Measurements from ENCODE around the gene CARS1. TPM values are rescaled to one million over a fixed set of nuclear protein-coding genes. Genes with fewer than 3 reads are reported as not detected.

The CARS1 gene
- total and polyA plus RNA-seq, 2 donors (not counting 1 experiment from before 2014, with no cell fraction given): 31.3 to 49.5 TPM

- CTCF ChIA-PET: no interaction called here
- peaks cover 12 to 22% of the 10 kb centered on the region in 2 donors for H3K4me1 ChIP-seq (ENCODE audit: control insufficient read depth in 2 of 2, insufficient read depth in 2 of 2, low read length in 2 of 2)
These were observed 37.2 kb downstream of the CARS1 start for GRCh38 chr11:3020011-3020410.

GRCh38 chr11:3018596-3018995 lies 38.6 kb downstream of the CARS1 start:
- no peak for TF ChIP-seq EZH2 (IDR thresholded peaks at IDR 0.05; ENCODE audit: borderline replicate concordance, insufficient read depth, low read depth, low read length, poor library complexity, severe bottlenecking)
- TF ChIP-seq CTCF (IDR thresholded peaks at IDR 0.05): no peak
- ChIA-PET CTCF (no interaction called here), POLR2A (no interaction called here)
- H3K4me2 ChIP-seq (replicated peaks; ENCODE audit: low read depth, low read length, poor library complexity, severe bottlenecking): no peak overlapping the region
- H3K36me3 ChIP-seq (replicated peaks in 1 of 2; ENCODE audit: control extremely low read depth in 1 of 2, control insufficient read depth in 1 of 2, extremely low read depth in 1 of 2, insufficient read depth in 2 of 2, low read length in 1 of 2): peaks cover 3 to 55% of the 10 kb centered on the region in 2 experiments
- H3K79me2 ChIP-seq (ENCODE audit: control insufficient read depth, insufficient read depth, low read length): no peaks in the 10 kb centered on the region
- H3K9ac ChIP-seq (ENCODE audit: low read length): no peak overlapping the region
- H3K27me3 Mint-ChIP-seq: no peaks in the 10 kb centered on the region
- intact Hi-C loops (cut with micrococcal nuclease): no loop called here
- H3K4me3 ChIP-seq (ENCODE audit: control extremely low read depth in 1 of 5, extremely low read depth in 1 of 5, insufficient read depth in 1 of 5, low read depth in 2 of 5, low read length in 4 of 5): no peak overlapping the region
- H4K20me1 ChIP-seq (ENCODE audit: control insufficient read depth, insufficient read depth, low read length, poor library complexity, severe bottlenecking): no peaks in the 10 kb centered on the region
- no peaks in the 10 kb centered on the region for H3K27me3 ChIP-seq (replicated peaks in 1 of 4; ENCODE audit: control extremely low read depth in 1 of 4, control insufficient read depth in 3 of 4, insufficient read depth in 4 of 4, low read length in 3 of 4)
- H3K27ac Mint-ChIP-seq: no peak overlapping the region
- H3K9me3 Mint-ChIP-seq (ENCODE audit: insufficient read depth): no peaks in the 10 kb centered on the region
- ATAC-seq (ENCODE audit: low read depth) (no peak), DNase-seq (no peak)
- no peaks in the 10 kb centered on the region for H3K9me3 ChIP-seq (ENCODE audit: control extremely low read depth in 1 of 3, control insufficient read depth in 2 of 3, insufficient read depth in 1 of 3, low read length in 2 of 3)
- no peak overlapping the region for H2AFZ ChIP-seq (ENCODE audit: insufficient read depth, low read depth, low read length, poor library complexity, severe bottlenecking)
- H3K4me1 Mint-ChIP-seq: peaks cover 17% of the 10 kb centered on the region
- WGBS (ENCODE audit: insufficient coverage): 69% methylated on average over 5 of the region's 5 CpGs
- H3K4me1 ChIP-seq (ENCODE audit: control insufficient read depth in 2 of 2, insufficient read depth in 2 of 2, low read length in 2 of 2): peaks cover 12 to 35% of the 10 kb centered on the region in 2 donors
- H3K27ac ChIP-seq (ENCODE audit: low read length in 2 of 2): no peak overlapping the region
- no peak overlapping the region for H3K4me3 Mint-ChIP-seq

More at GRCh38 chr11:3020011-3020410, 37.2 kb downstream of the CARS1 start:
- no peak overlapping the region for H3K4me2 ChIP-seq (replicated peaks; ENCODE audit: low read depth, low read length, poor library complexity, severe bottlenecking)
- H3K4me1 Mint-ChIP-seq: peaks cover 18% of the 10 kb centered on the region
- H3K9me3 Mint-ChIP-seq (ENCODE audit: insufficient read depth): no peaks in the 10 kb centered on the region
- H2AFZ ChIP-seq (ENCODE audit: insufficient read depth, low read depth, low read length, poor library complexity, severe bottlenecking): no peak overlapping the region
- intact Hi-C loops (cut with micrococcal nuclease): no loop called here
- H3K27ac Mint-ChIP-seq: no peak overlapping the region
- H3K27ac ChIP-seq (ENCODE audit: low read length in 2 of 2): no peak overlapping the region
- POLR2A ChIA-PET: no interaction called here
- no peaks in the 10 kb centered on the region for H3K9me3 ChIP-seq (ENCODE audit: control extremely low read depth in 1 of 3, control insufficient read depth in 2 of 3, insufficient read depth in 1 of 3, low read length in 2 of 3)
- no peak overlapping the region for H3K4me3 ChIP-seq (ENCODE audit: control extremely low read depth in 1 of 5, extremely low read depth in 1 of 5, insufficient read depth in 1 of 5, low read depth in 2 of 5, low read length in 4 of 5)
- H3K27me3 ChIP-seq (replicated peaks in 1 of 4; ENCODE audit: control extremely low read depth in 1 of 4, control insufficient read depth in 3 of 4, insufficient read depth in 4 of 4, low read length in 3 of 4): no peaks in the 10 kb centered on the region
- no peaks in the 10 kb centered on the region for H4K20me1 ChIP-seq (ENCODE audit: control insufficient read depth, insufficient read depth, low read length, poor library complexity, severe bottlenecking)
- no peaks in the 10 kb centered on the region for H3K27me3 Mint-ChIP-seq
- H3K4me3 Mint-ChIP-seq: no peak overlapping the region
- no peak overlapping the region for H3K9ac ChIP-seq (ENCODE audit: low read length)
- H3K79me2 ChIP-seq (ENCODE audit: control insufficient read depth, insufficient read depth, low read length): no peaks in the 10 kb centered on the region
- no peak for TF ChIP-seq EZH2 (IDR thresholded peaks at IDR 0.05; ENCODE audit: borderline replicate concordance, insufficient read depth, low read depth, low read length, poor library complexity, severe bottlenecking)
- no peak for TF ChIP-seq CTCF (IDR thresholded peaks at IDR 0.05)
- no peak for ATAC-seq (ENCODE audit: low read depth)
- H3K36me3 ChIP-seq (replicated peaks in 1 of 2; ENCODE audit: control extremely low read depth in 1 of 2, control insufficient read depth in 1 of 2, extremely low read depth in 1 of 2, insufficient read depth in 2 of 2, low read length in 1 of 2): peaks cover 3 to 53% of the 10 kb centered on the region in 2 experiments
- no peak for DNase-seq
- WGBS (ENCODE audit: insufficient coverage): over 99% methylated on average over 12 of the region's 12 CpGs

Data from B cell (primary cell).